Spleen (tissue), 11 donors: Measurements from ENCODE around the gene GNB1L. TPM values are rescaled to one million over a fixed set of nuclear protein-coding genes. Genes with fewer than 3 reads are reported as not detected.

Source experiments
- DNase-seq: peaks from one replicate; pipeline ENCODE4 v3.0.0-alpha.2; 2020
- H3K27ac ChIP-seq, 8 donors: fragments of 200-600 bp; sonication (generic) in 7 of 8; 1 replicate in 4 of 8; 2 replicates in 4 of 8; pipeline versions ENCODE4 v1.5.0 to v1.8.0; 2016 to 2021; ENCODE audit warnings: inconsistent platforms in 4 of 8, mild to moderate bottlenecking in 4 of 8, moderate library complexity in 1 of 8
- H3K27me3 ChIP-seq, 7 donors: fragments of 200-600 bp; sonication (generic) in 6 of 7; replicated peaks in 1 of 7; 1 replicate in 4 of 7; 2 replicates in 3 of 7; pipeline versions ENCODE4 v1.5.0 to v1.8.0; 2016 to 2021; ENCODE audit warnings: inconsistent platforms in 3 of 7, mild to moderate bottlenecking in 1 of 7
- H3K36me3 ChIP-seq, 6 donors: fragments of 200-600 bp; sonication (generic) in 5 of 6; 1 replicate in 4 of 6; 2 replicates in 2 of 6; pipeline versions ENCODE4 v1.5.0 to v1.8.0; 2016 to 2021; ENCODE audit warnings: inconsistent platforms in 2 of 6
- H3K4me1 ChIP-seq, 6 donors: fragments of 200-600 bp; sonication (generic) in 5 of 6; 1 replicate in 3 of 6; 2 replicates in 3 of 6; pipeline versions ENCODE4 v1.5.0 to v1.8.0; 2016 to 2021; ENCODE audit warnings: inconsistent platforms in 3 of 6
- H3K4me3 ChIP-seq, 8 donors: fragments of 200-600 bp; sonication (generic) in 7 of 8; 1 replicate in 4 of 8; 2 replicates in 4 of 8; pipeline versions ENCODE4 v1.5.0 to v1.8.0; 2016 to 2021; ENCODE audit warnings: inconsistent platforms in 4 of 8, mild to moderate bottlenecking in 4 of 8, moderate library complexity in 2 of 8
- H3K9me3 ChIP-seq, 8 donors: fragments of 200-600 bp; sonication (generic) in 7 of 8; 1 replicate in 4 of 8; 2 replicates in 4 of 8; pipeline versions ENCODE4 v1.5.0 to v1.8.0; 2016 to 2021; ENCODE audit warnings: inconsistent platforms in 4 of 8
- POLR2A ChIP-seq, 3 donors: fragments of 450-650 bp; IDR thresholded peaks; one replicate each; pipeline ENCODE4 v1.5.1; 2017; ENCODE audit warnings: antibody characterized with exemption in 3 of 3, mild to moderate bottlenecking in 1 of 3
- POLR2AphosphoS5 ChIP-seq, 3 donors: sonication (generic); formaldehyde crosslinking; IDR thresholded peaks; one replicate each; pipeline ENCODE4 v1.5.1; 2017; ENCODE audit warnings: antibody characterized with exemption in 3 of 3
- WGBS, 5 donors: extraction: QIAGEN DNeasy Blood & Tissue Kit in 3 of 5; methylation state at CpG; one replicate each; pipeline versions ENCODE4 v1.1.5 to v1.1.7; 2013 to 2018; 5-methylcytosine and 5-hydroxymethylcytosine counted together
- intact Hi-C: fragments of 100-400 bp; cut with DNase I; formaldehyde crosslinking; loops from one replicate; pipeline ENCODE4 v1.15.0; 2023; ENCODE audit warnings: low total_unique reads
- polyA plus RNA-seq, 3 donors: library from polyadenylated mRNA; stranded (reverse); fragments of 200-250 nt; gene quantifications; one replicate each; pipeline ENCODE4 v1.2.1, GENCODE V29; 2013
- total RNA-seq, 7 donors: library from RNA; depleted of rRNA in 3 of 7; stranded (reverse); fragments of >200 nt in 3 of 7; fragmentation: NEBNext Ultra II Directional in 4 of 7; extraction: Animal tissue kit (Norgen Biotek cat#: 25700) in 4 of 7; gene quantifications; one replicate each; pipeline versions ENCODE4 v1.1.0 to v1.2.1, GENCODE V29; 2016 to 2021
- TF ChIP-seq, protein P1 (sequence below), 11 experiments: fragments of 200-600 bp in 7 of 11; fragments of 450-650 bp in 4 of 11; sonication (generic) in 4 of 11; IDR thresholded peaks in 8 of 11; conservative IDR thresholded peaks in 3 of 11; 1 replicate in 7 of 11; 2 replicates in 4 of 11; pipeline versions ENCODE4 v1.4.0 to v1.8.0; 2016 to 2021; ENCODE audit warnings: antibody characterized with exemption in 11 of 11, inconsistent platforms in 4 of 11, mild to moderate bottlenecking in 1 of 11
- donor health status: healthy with polysubstance abuse.
- donor health status: DM: no; HTN: no; CAD: no; lungs with moderate emphysema.
- donor health status: DM: no; HTN: no; CAD: no.
- donor health status: Bipolar disorder and iron deficiency.
- donor health status: healthy.
- donor health status: DM: no; HTN: no; CAD: no.
- donor health status: DM: yes; HTN: yes; CAD: no.

The GNB1L gene
- total and polyA plus RNA-seq, 10 donors, result 5.7 to 10.4 (median 7.9) TPM

- no peak overlapping the region for H3K4me3 ChIP-seq
- TF ChIP-seq, protein P1, sequence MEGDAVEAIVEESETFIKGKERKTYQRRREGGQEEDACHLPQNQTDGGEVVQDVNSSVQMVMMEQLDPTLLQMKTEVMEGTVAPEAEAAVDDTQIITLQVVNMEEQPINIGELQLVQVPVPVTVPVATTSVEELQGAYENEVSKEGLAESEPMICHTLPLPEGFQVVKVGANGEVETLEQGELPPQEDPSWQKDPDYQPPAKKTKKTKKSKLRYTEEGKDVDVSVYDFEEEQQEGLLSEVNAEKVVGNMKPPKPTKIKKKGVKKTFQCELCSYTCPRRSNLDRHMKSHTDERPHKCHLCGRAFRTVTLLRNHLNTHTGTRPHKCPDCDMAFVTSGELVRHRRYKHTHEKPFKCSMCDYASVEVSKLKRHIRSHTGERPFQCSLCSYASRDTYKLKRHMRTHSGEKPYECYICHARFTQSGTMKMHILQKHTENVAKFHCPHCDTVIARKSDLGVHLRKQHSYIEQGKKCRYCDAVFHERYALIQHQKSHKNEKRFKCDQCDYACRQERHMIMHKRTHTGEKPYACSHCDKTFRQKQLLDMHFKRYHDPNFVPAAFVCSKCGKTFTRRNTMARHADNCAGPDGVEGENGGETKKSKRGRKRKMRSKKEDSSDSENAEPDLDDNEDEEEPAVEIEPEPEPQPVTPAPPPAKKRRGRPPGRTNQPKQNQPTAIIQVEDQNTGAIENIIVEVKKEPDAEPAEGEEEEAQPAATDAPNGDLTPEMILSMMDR (IDR thresholded peaks at IDR 0.05 in 8 of 11, conservative IDR thresholded peaks at IDR 0.05 in 3 of 11), result no peak
- TF ChIP-seq POLR2AphosphoS5 (IDR thresholded peaks at IDR 0.05), result no peak
- TF ChIP-seq POLR2A (IDR thresholded peaks at IDR 0.05), result no peak
- intact Hi-C loops, result no loop called here
- H3K9me3 ChIP-seq, result no peaks in the 10 kb centered on the region
- DNase-seq, result no peak
- no peaks in the 10 kb centered on the region for H3K27me3 ChIP-seq
- peaks cover 0 to 36% (median 14%) of the 10 kb centered on the region in 6 donors for H3K36me3 ChIP-seq
- H3K27ac ChIP-seq, result no peak overlapping the region
- WGBS, 5 donors, result 89 to 97% (median 96%) methylated on average over 7 to 9 of the region's 9 CpGs
- H3K4me1 ChIP-seq, result peaks cover 23 to 88% (median 62%) of the 10 kb centered on the region in 6 donors
Measured at GRCh38 chr22:19846620-19847344, 7.9 kb downstream of the GNB1L start.

GRCh38 chr22:19845054-19845722 lies 9.5 kb downstream of the GNB1L start:
- TF ChIP-seq POLR2A (IDR thresholded peaks at IDR 0.05) (no peak), POLR2AphosphoS5 (IDR thresholded peaks at IDR 0.05) (no peak)
- TF ChIP-seq, protein P1 (IDR thresholded peaks at IDR 0.05 in 8 of 11, conservative IDR thresholded peaks at IDR 0.05 in 3 of 11), result no peak
- H3K4me3 ChIP-seq, result peak overlapping the region in 1 of 8 donors; percentile 33
- no peak for DNase-seq
- no peaks in the 10 kb centered on the region for H3K27me3 ChIP-seq
- peaks cover 0 to 21% (median under 1%) of the 10 kb centered on the region in 6 donors for H3K36me3 ChIP-seq
- peaks cover 23 to 75% (median 55%) of the 10 kb centered on the region in 6 donors for H3K4me1 ChIP-seq
- peak overlapping the region in 6 of 8 donors; percentile 26 to 84 (median 80) for H3K27ac ChIP-seq
- no peaks in the 10 kb centered on the region for H3K9me3 ChIP-seq
- intact Hi-C loops, result no loop called here
- WGBS, 5 donors, result 64 to 79% (median 75%) methylated on average over 6 to 8 of the region's 8 CpGs

DNA sequence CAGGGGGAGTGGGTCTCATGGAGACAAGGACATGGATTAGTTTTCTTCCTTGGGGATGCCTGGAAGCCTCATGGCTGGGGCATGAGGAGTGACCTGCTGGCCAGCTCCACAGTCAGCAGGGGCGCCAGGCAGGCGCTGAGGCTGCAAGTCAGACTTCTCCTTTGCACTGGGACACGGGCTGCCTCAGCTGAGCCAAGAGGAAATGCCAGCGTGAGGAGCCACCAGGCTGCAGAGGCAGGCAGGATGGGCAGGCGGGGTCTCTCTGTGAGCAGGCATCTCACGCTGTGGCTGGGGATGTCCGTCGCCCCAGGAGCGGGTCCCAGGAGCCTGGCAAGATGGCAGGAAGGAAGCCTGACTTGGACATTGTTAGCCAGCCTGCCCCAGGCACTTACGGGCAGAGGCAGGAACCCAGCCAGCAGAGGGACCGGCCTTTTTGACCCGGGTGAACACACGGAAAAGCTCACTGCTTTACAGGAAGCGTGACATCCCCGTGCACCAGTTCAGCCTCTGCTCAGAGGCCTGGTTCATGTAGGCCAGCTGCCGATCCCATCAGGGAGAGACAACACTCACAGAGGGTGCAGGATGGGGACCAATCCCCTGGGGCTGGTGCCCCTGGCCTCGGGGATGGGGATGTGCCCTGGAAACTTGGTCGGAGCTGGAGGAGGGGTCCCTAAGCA lies 10.2 kb downstream of the GNB1L start:
- intact Hi-C loops, result no loop called here
- H3K36me3 ChIP-seq, result peaks cover 0 to 14% (median 0%) of the 10 kb centered on the region in 6 donors
- DNase-seq, result peak; percentile 93
- peaks cover 23 to 69% (median 52%) of the 10 kb centered on the region in 6 donors for H3K4me1 ChIP-seq
- no peaks in the 10 kb centered on the region for H3K27me3 ChIP-seq
- peak overlapping the region; percentile 26 to 84 (median 75) for H3K27ac ChIP-seq
- 11 to 24% (median 13%) methylated on average over 12 to 18 of the region's 18 CpGs for WGBS, 5 donors
- H3K4me3 ChIP-seq, result peak overlapping the region in 1 of 8 donors; percentile 33
- TF ChIP-seq POLR2A (IDR thresholded peaks at IDR 0.05) (no peak), POLR2AphosphoS5 (IDR thresholded peaks at IDR 0.05) (peak; percentile 83 to 88 (median 85))
- TF ChIP-seq, protein P1 (IDR thresholded peaks at IDR 0.05 in 8 of 11, conservative IDR thresholded peaks at IDR 0.05 in 3 of 11), result peak in 2 of 11 experiments; percentile 19 to 21
- no peaks in the 10 kb centered on the region for H3K9me3 ChIP-seq
